GM12892 (cell line): ENCODE results near the gene PKIG.

Experiments
- POLR2A ChIP-seq: IDR thresholded peaks from 2 replicates; pipeline ENCODE4 v1.6.1; 2011; ENCODE audit warnings: low read depth, low read length, control low read depth
- POLR2AphosphoS5 ChIP-seq: IDR thresholded peaks from 2 replicates; pipeline ENCODE4 v1.6.1; 2011; ENCODE audit warnings: low read depth, low read length, control low read depth
- TAF1 ChIP-seq: IDR thresholded peaks from 2 replicates; pipeline ENCODE4 v1.6.1; 2011; ENCODE audit warnings: low read depth, mild to moderate bottlenecking, control low read depth, low read length, borderline replicate concordance

- TF ChIP-seq POLR2AphosphoS5 (no peak), POLR2A (no peak), TAF1 (no peak)
Measured at GRCh38 chr20:44659931-44660330, 77.6 kb downstream of the PKIG start.
